ENCODE measurements around the gene CDKL1. TPM values are rescaled to one million over a fixed set of nuclear protein-coding genes. Genes with fewer than 3 reads are reported as not detected.

Gene CDKL1
- polyA plus RNA-seq, 2 of the 4 experiments (the other 2 are of a cell fraction), result 10.2 to 11.0 TPM

DNA sequence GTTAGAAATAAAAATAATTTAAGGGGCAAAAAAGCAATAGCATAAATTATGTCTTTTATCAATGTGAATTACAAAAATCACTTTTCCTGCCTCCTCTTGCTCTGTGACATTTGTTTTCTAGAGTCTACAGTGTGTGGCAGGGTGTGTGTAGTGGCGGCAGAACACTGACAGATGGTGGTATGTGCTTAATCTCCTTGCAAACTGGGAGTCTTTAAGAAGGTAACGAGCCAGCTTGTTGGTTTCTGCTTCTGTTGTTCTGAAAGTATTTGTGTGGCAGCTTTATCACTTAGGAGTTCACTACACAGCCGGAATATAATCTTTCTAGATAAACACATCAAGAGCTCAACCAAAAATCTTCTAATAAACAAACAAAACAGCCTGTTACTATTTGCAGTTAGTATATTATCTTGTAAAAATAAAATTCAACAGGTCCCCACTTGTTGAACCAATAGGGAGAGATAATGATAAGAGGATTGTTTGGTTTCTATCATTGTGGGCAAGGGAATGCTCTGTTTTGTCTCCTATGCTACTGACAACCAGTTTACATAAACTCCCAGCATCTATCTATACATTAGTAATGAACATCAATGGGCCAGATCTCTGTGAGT lies 13.0 kb downstream of the CDKL1 start:
- no peak for ATAC-seq
- no peak for FAIRE-seq
- POLR2A ChIA-PET, result no interaction called here
- Histone ChIP-seq H3K9me3 (no peaks in the 10 kb centered on the region), H3K4me3 (no peak overlapping the region), H3K4me1 (peaks cover 6% of the 10 kb centered on the region; the same call in 2 of the 3 replicates), H3K27ac (no peak overlapping the region), H3K4me2 (no peak overlapping the region)
- CTCF ChIA-PET, result interaction anchor here (0.6 kb wide), 1 partner anchor 673 kb away, joined by 3 read pairs; no protein-coding TSS in a partner anchor
- no peak for DNase-seq (ENCODE audit: low read depth in 1 of 2, low spot score in 1 of 2)
- 88% methylated on average over 3 of the region's 3 CpGs for WGBS (ENCODE audit: missing lambda C conversion rate)
- TF ChIP-seq ZFP36 (IDR thresholded peaks at IDR 0.05; ENCODE audit: borderline replicate concordance, partially characterized antibody), result no peak
- TF ChIP-seq BHLHE40 (IDR thresholded peaks at IDR 0.05; ENCODE audit: low read depth, low read length), result no peak
- no peak for TF ChIP-seq ELK1 (IDR thresholded peaks at IDR 0.05; ENCODE audit: low read depth, low read length)
- TF ChIP-seq ESRRA (IDR thresholded peaks at IDR 0.05; ENCODE audit: borderline replicate concordance, low read length), result no peak
- no peak for TF ChIP-seq GATA3 (IDR thresholded peaks at IDR 0.05; ENCODE audit: borderline replicate concordance)
- no peak for TF ChIP-seq FOSL2 (IDR thresholded peaks at IDR 0.05)
- no peak for TF ChIP-seq FOSL2 (CRISPR knock-in tag; IDR thresholded peaks at IDR 0.05)
- TF ChIP-seq, protein P1, sequence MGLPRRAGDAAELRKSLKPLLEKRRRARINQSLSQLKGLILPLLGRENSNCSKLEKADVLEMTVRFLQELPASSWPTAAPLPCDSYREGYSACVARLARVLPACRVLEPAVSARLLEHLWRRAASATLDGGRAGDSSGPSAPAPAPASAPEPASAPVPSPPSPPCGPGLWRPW (IDR thresholded peaks at IDR 0.05), result no peak
- no peak for TF ChIP-seq FOXS1 (CRISPR knock-in tag; IDR thresholded peaks at IDR 0.05)

- Histone ChIP-seq H3K4me1 (peaks cover 6% of the 10 kb centered on the region; the same call in 2 of the 3 replicates), H3K4me2 (peak overlapping the region; percentile 35; the same call in 2 of the 3 replicates), H3K4me3 (no peak overlapping the region), H3K27ac (no peak overlapping the region), H3K9me3 (no peaks in the 10 kb centered on the region)
- WGBS (ENCODE audit: missing lambda C conversion rate), result 81% methylated on average over 14 of the region's 14 CpGs
- no peak for DNase-seq (ENCODE audit: low read depth in 1 of 2, low spot score in 1 of 2)
- ChIA-PET POLR2A (no interaction called here), CTCF (no interaction called here)
- TF ChIP-seq TFCP2L1 (CRISPR knock-in tag; IDR thresholded peaks at IDR 0.05) (no peak), PHF8 (IDR thresholded peaks at IDR 0.05; ENCODE audit: borderline replicate concordance, low read depth) (no peak), MAZ (IDR thresholded peaks at IDR 0.05; ENCODE audit: borderline replicate concordance, low read depth, low read length) (no peak), HDAC2 (IDR thresholded peaks at IDR 0.05) (no peak), MYC (IDR thresholded peaks at IDR 0.05; ENCODE audit: borderline replicate concordance, low read length) (no peak), KDM1A (IDR thresholded peaks at IDR 0.05; ENCODE audit: low read depth) (no peak), NPAS2 (CRISPR knock-in tag; IDR thresholded peaks at IDR 0.05; ENCODE audit: borderline replicate concordance) (no peak), EP300 (IDR thresholded peaks at IDR 0.05) (no peak), NFE2L2 (conservative IDR thresholded peaks at IDR 0.05; ENCODE audit: low read length) (no peak), BCL3 (IDR thresholded peaks at IDR 0.05) (no peak), ESRRA (IDR thresholded peaks at IDR 0.05; ENCODE audit: borderline replicate concordance, low read length) (no peak), HOXB13 (CRISPR knock-in tag; IDR thresholded peaks at IDR 0.05; ENCODE audit: low read depth) (no peak)
- TF ChIP-seq, protein P2, sequence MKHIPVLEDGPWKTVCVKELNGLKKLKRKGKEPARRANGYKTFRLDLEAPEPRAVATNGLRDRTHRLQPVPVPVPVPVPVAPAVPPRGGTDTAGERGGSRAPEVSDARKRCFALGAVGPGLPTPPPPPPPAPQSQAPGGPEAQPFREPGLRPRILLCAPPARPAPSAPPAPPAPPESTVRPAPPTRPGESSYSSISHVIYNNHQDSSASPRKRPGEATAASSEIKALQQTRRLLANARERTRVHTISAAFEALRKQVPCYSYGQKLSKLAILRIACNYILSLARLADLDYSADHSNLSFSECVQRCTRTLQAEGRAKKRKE (CRISPR knock-in tag; IDR thresholded peaks at IDR 0.05; ENCODE audit: low read depth), result no peak
- no peak for ATAC-seq
- FAIRE-seq, result no peak
Measured at GRCh38 chr14:50381823-50382287, 14.8 kb downstream of the CDKL1 start.
